Neural cell (in vitro differentiated cells): ENCODE measurements around the gene DCXR. TPM values are rescaled to one million over a fixed set of nuclear protein-coding genes. Genes with fewer than 3 reads are reported as not detected.

Experiments
- H2AFZ ChIP-seq: fragments of 200-600, 300-800 bp; sonication (generic), shearing (Covaris generic); 2 replicates; pipeline ENCODE4 v1.6.0; 2014; ENCODE audit warnings: low read depth, mild to moderate bottlenecking, antibody characterized with exemption, low read length, moderate library complexity
- H3F3A ChIP-seq: fragments of 200-600 bp; shearing (Covaris generic); 2 replicates; pipeline ENCODE4 v1.6.1; 2016; ENCODE audit warnings: mild to moderate bottlenecking, moderate library complexity, mixed read lengths, antibody characterized with exemption, low read length; ENCODE audit not compliant: insufficient read depth, poor library complexity, severe bottlenecking
- H3K27ac ChIP-seq: fragments of 200-600, 300-800 bp; sonication (generic), shearing (Covaris generic); 2 replicates; pipeline ENCODE4 v1.5.1; 2014; ENCODE audit warnings: mild to moderate bottlenecking, low read length, moderate library complexity
- H3K27me3 ChIP-seq: fragments of 300-800, 200-600 bp; sonication (generic), shearing (Covaris generic); 2 replicates; pipeline ENCODE4 v1.6.0; 2014; ENCODE audit warnings: mild to moderate bottlenecking, low read depth, low read length, moderate library complexity; ENCODE audit not compliant: insufficient read depth
- H3K36me3 ChIP-seq: fragments of 300-800, 200-600 bp; sonication (generic), shearing (Covaris generic); 2 replicates; pipeline ENCODE4 v1.5.1; 2014; ENCODE audit warnings: mild to moderate bottlenecking, antibody characterized with exemption, low read length, moderate library complexity; ENCODE audit not compliant: insufficient read depth
- H3K4me2 ChIP-seq: fragments of 300-800, 200-600 bp; sonication (generic), shearing (Covaris generic); 2 replicates; pipeline ENCODE4 v1.6.0; 2014; ENCODE audit warnings: mild to moderate bottlenecking, low read length
- H3K4me3 ChIP-seq: fragments of 300-800, 200-600 bp; sonication (generic), shearing (Covaris generic); 2 replicates; pipeline ENCODE4 v1.5.1; 2014; ENCODE audit warnings: mild to moderate bottlenecking, low read length, moderate library complexity
- H3K79me2 ChIP-seq: fragments of 200-600 bp; shearing (Covaris generic); replicated peaks from 2 replicates; pipeline ENCODE4 v1.6.0; 2014; ENCODE audit warnings: mild to moderate bottlenecking, low read length, moderate library complexity; ENCODE audit not compliant: insufficient read depth
- H3K9ac ChIP-seq: fragments of 300-800, 200-600 bp; sonication (generic), shearing (Covaris generic); 2 replicates; pipeline ENCODE4 v1.6.1; 2016; ENCODE audit warnings: mild to moderate bottlenecking, low read length, mixed read lengths
- H3K9me2 ChIP-seq: fragments of 200-600 bp; shearing (Covaris generic); 2 replicates; pipeline ENCODE4 v1.6.1; 2016; ENCODE audit warnings: mild to moderate bottlenecking, low read length, mixed read lengths; ENCODE audit not compliant: insufficient read depth
- H3K9me3 ChIP-seq: fragments of 200-600, 300-800 bp; sonication (generic), shearing (Covaris generic); 2 replicates; pipeline ENCODE4 v1.6.1; 2016; ENCODE audit warnings: mild to moderate bottlenecking, mixed run types, low read length, moderate library complexity, mixed read lengths
- H4K20me1 ChIP-seq: fragments of 200-600 bp; shearing (Covaris generic); 2 replicates; pipeline ENCODE4 v1.6.1; 2016; ENCODE audit warnings: mild to moderate bottlenecking, mixed run types; ENCODE audit not compliant: insufficient read depth
- EP300 ChIP-seq: fragments of 450-650 bp; conservative IDR thresholded peaks from 2 replicates; pipeline ENCODE4 v1.6.1; 2014; ENCODE audit warnings: antibody characterized with exemption, mild to moderate bottlenecking, moderate library complexity; ENCODE audit not compliant: poor library complexity, severe bottlenecking
- EZH2 ChIP-seq: fragments of 200-600, 300-800 bp; shearing (Covaris generic), sonication (generic); IDR thresholded peaks from 2 replicates; pipeline ENCODE4 v1.6.1; 2014; ENCODE audit warnings: antibody characterized with exemption, low read length, borderline replicate concordance, mild to moderate bottlenecking; ENCODE audit not compliant: insufficient read depth, poor library complexity, severe bottlenecking
- MXI1 ChIP-seq: fragments of 450-650 bp; conservative IDR thresholded peaks from 2 replicates; pipeline ENCODE4 v1.6.1; 2014; ENCODE audit warnings: antibody characterized with exemption, mild to moderate bottlenecking; ENCODE audit not compliant: poor library complexity, severe bottlenecking
- POLR2AphosphoS5 ChIP-seq: IDR thresholded peaks from 2 replicates; pipeline ENCODE4 v1.6.1; 2012
- RAD21 ChIP-seq: fragments of 450-650 bp; conservative IDR thresholded peaks from 2 replicates; pipeline ENCODE4 v1.6.1; 2014; ENCODE audit warnings: antibody characterized with exemption, mild to moderate bottlenecking, moderate library complexity
- REST ChIP-seq: IDR thresholded peaks from 2 replicates; pipeline ENCODE4 v1.6.1; 2012; ENCODE audit warnings: borderline replicate concordance
- SMC3 ChIP-seq: fragments of 450-650 bp; conservative IDR thresholded peaks from 2 replicates; pipeline ENCODE4 v1.6.1; 2014; ENCODE audit warnings: antibody characterized with exemption, mild to moderate bottlenecking, moderate library complexity; ENCODE audit not compliant: poor library complexity
- polyA plus RNA-seq: library from polyadenylated mRNA; depleted of rRNA; stranded (reverse); fragments of >200 nt; gene quantifications from 2 replicates; pipeline ENCODE4 v1.2.3, GENCODE V29; 2014
- TF ChIP-seq, protein P1 (sequence below): fragments of 450-650 bp; IDR thresholded peaks from 2 replicates; pipeline ENCODE4 v1.5.1; 2014; ENCODE audit warnings: antibody characterized with exemption, mild to moderate bottlenecking, moderate library complexity; ENCODE audit not compliant: poor library complexity, severe bottlenecking

The DCXR gene
- polyA plus RNA-seq, 1 donor from 2014 or later = 129 TPM

GRCh38 chr17:82035956-82036633 is 1.4 kb downstream of the DCXR start (continued):
- TF ChIP-seq, protein P1, sequence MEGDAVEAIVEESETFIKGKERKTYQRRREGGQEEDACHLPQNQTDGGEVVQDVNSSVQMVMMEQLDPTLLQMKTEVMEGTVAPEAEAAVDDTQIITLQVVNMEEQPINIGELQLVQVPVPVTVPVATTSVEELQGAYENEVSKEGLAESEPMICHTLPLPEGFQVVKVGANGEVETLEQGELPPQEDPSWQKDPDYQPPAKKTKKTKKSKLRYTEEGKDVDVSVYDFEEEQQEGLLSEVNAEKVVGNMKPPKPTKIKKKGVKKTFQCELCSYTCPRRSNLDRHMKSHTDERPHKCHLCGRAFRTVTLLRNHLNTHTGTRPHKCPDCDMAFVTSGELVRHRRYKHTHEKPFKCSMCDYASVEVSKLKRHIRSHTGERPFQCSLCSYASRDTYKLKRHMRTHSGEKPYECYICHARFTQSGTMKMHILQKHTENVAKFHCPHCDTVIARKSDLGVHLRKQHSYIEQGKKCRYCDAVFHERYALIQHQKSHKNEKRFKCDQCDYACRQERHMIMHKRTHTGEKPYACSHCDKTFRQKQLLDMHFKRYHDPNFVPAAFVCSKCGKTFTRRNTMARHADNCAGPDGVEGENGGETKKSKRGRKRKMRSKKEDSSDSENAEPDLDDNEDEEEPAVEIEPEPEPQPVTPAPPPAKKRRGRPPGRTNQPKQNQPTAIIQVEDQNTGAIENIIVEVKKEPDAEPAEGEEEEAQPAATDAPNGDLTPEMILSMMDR = no peak

DNA sequence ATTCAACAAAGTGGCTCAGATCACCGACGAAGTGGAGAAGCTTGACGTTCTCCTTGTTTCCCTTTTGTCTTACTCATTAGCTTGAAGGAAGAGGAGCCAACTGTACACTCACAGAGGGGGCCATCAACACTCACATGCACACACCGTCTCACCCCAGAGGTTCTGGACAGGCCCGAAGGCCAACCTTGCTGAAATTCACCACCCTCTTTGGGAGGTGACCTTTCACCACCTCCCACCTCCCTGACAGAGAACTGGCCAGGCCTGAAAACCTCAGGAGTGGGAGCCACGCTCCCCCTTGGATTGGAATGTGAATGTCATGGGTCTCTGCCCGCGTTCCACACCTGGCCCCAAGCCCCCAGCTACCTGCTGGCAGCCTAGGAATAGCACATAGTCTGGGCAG is 2.0 kb downstream of the DCXR start:
- H3K27me3 ChIP-seq = no peaks in the 10 kb centered on the region

DNA sequence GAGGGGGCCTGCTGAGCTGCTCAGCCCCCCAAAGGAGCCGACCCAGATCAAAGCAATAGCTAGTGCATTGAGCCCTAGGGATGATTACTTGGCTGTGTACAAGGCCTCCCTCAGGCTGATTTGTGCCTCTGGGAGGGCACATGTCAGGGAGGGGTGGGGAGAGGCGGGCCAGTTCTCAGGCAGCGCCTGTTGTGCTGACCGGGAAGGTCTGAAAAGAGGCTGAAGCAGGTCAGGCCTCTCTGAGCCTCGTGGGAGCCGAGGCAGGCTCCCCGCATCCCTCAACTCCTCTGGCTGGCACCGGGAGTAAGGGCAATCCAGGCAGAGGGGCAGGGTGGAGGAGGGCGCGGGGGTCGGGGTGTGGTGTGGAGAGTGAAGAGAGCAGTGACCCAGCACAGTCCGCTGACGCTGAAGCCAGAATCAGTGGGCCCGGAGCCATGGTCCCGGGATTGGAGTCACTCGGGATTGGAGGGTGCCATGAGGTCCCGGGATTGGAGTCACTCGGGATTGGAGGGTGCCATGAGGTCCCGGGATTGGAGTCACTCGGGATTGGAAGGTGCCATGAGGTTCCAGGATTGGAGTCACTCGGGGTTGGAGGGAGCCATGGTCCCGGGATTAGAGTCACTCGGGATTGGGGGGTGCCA is 3.0 kb downstream of the DCXR start:
- H3K9me2 ChIP-seq = no peaks in the 10 kb centered on the region
- peaks cover 8% of the 10 kb centered on the region for H3F3A ChIP-seq
- H2AFZ ChIP-seq = no peak overlapping the region
- H3K27ac ChIP-seq = no peak overlapping the region
- no peaks in the 10 kb centered on the region for H3K27me3 ChIP-seq
- no peaks in the 10 kb centered on the region for H4K20me1 ChIP-seq
- no peaks in the 10 kb centered on the region for H3K9me3 ChIP-seq
- TF ChIP-seq MXI1 (no peak), SMC3 (no peak), EP300 (no peak)
- TF ChIP-seq, protein P1 = no peak
- no peaks in the 10 kb centered on the region for H3K79me2 ChIP-seq
- H3K4me3 ChIP-seq = no peak overlapping the region
- H3K9ac ChIP-seq = no peak overlapping the region
- H3K4me2 ChIP-seq = no peak overlapping the region
- H3K36me3 ChIP-seq = no peaks in the 10 kb centered on the region

More for the DNA sequence above, 2.0 kb downstream of the DCXR start:
- H3K27ac ChIP-seq = no peak overlapping the region
- H4K20me1 ChIP-seq = no peaks in the 10 kb centered on the region
- H3K9me2 ChIP-seq = no peaks in the 10 kb centered on the region
- H3K4me3 ChIP-seq = no peak overlapping the region
- peaks cover 8% of the 10 kb centered on the region for H3F3A ChIP-seq
- no peak overlapping the region for H2AFZ ChIP-seq
- no peak overlapping the region for H3K9ac ChIP-seq
- no peaks in the 10 kb centered on the region for H3K9me3 ChIP-seq
- TF ChIP-seq EP300 = no peak
- no peak for TF ChIP-seq SMC3
- H3K4me2 ChIP-seq = no peak overlapping the region
- no peaks in the 10 kb centered on the region for H3K36me3 ChIP-seq
- H3K79me2 ChIP-seq = no peaks in the 10 kb centered on the region

DNA sequence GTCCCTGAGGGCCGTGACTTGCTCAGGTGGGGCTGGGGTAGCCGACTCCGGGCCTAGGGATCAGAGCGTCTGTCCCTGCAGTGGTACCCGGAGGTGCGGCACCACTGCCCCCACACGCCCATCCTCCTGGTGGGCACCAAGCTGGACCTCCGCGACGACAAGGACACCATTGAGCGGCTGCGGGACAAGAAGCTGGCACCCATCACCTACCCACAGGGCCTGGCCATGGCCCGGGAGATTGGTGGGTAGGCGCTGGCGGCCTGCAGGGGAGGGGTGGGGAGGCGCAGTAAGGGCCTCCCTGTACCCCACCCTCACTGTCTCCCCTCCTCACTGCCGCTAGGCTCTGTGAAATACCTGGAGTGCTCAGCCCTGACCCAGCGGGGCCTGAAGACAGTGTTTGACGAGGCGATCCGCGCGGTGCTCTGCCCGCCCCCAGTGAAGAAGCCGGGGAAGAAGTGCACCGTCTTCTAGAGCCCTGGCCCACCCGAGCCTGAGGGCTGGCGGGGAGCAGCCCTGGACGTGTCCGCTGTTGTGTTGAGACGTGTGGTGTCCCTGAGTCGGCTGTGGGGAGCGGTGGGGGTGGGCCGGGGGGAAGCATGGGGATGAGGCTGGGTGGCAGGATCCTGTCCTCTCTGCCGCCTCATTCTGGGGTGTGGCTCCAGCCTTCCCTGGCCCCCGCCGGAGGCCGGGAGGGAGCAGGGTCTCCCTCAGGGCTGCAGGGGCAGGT is 4.0 kb downstream of the DCXR start:
- Histone ChIP-seq H3K9me2 (no peaks in the 10 kb centered on the region), H3K27ac (no peak overlapping the region), H3K36me3 (no peaks in the 10 kb centered on the region), H3F3A (peaks cover 8% of the 10 kb centered on the region), H3K9ac (no peak overlapping the region), H3K79me2 (no peaks in the 10 kb centered on the region), H2AFZ (no peak overlapping the region), H3K9me3 (no peaks in the 10 kb centered on the region), H3K4me3 (no peak overlapping the region), H3K4me2 (no peak overlapping the region), H3K27me3 (no peaks in the 10 kb centered on the region), H4K20me1 (no peaks in the 10 kb centered on the region)
- TF ChIP-seq RAD21 (no peak), SMC3 (no peak), POLR2AphosphoS5 (no peak), REST (no peak), EZH2 (no peak)
